Kidney capillary endothelial cell (primary cell): ENCODE data around the gene EPB41.
"Not testable (repeated sequence)": the region's sequence is repeated elsewhere in the genome, so short reads cannot be mapped to it uniquely, and the experiment has no call there.

ENCODE experiments used
- DNase-seq: peaks from one replicate; pipeline ENCODE4 v3.0.0-alpha.2; 2018; ENCODE audit warnings: low spot score

The EPB41 gene

DNA sequence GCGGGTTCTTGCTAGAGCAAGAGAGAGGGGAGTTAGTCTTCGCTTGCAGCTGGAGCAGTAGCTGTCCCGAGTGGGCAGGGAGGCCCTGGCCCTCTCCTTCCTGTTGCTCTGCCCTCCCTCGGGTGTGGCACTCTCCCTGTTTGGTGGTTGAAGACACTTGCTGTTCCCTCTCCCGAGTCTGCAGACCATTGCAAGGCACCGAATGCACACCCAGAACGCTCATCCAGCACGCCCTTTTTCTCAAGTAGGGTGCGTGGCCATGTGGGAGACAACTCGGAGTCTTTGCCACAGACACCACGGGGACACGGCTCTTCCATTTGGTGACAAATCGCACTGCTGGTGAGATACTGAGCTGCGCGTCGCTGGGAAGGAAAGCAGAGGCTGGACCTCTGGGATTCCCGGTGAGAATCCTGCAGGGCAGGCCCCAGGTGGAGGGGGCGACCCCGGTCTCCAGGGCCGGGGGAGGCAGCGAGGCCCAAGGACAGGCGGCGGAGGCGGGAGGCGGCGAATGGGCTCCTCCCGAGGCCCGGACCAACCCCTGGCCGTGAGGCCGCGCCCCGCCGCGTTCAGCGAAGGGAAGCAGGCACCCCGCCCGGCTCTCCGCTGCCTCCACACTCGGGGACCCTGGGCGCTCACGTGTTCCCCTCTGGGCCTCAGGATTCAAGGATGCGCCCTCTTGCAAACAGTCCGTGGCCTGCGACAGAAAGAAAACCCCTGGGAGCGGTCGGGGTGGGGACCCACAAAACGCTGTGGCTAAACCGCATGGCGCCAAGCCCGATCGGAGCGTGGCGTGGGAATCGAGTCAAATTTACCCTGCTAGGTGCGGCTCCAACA is 219.7 kb downstream of the EPB41 start:
- DNase-seq = no peak

DNA sequence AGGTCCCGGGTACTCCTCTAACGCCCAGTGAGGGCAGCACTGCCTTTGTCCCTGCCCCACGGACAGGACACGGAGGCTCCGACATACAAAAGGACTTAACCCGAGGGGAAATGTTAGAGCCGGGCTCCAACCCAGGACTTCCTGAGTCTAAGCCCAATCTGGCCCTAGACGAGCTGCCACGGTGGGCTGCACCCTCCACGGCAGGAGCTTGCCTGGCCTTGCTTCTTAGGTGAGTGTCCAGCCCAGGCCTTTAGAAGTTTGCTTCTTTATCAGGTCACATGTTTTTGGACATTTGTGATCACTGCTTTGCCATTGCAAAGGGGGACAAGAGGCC is 220.3 kb downstream of the EPB41 start:
- no peak for DNase-seq

DNA sequence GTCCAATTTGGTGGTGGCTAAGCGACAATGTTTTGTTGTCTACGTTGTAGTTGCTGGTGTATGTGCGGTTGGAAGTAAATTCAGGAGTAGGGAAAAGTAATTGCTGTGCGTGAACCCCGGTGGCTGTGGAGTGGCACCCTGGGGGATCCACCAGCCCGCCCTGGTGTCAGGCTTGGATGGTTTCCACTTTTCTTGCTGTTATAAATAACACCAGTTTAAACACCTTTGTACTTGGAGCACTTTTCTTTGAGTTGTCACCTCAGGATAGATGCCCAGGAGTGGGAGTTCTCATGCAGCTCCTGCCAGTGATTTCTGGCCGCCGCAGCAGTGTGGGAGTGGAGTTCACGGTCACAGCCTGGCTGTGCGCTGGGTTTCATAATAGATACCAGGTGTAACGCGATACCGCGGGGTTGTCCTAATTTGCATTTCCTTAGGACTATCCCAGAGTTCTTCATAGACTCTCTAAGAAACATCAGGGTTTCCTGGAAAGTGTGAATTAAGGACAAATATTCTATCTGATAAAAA is 222.1 kb downstream of the EPB41 start:
- DNase-seq = no peak

DNA sequence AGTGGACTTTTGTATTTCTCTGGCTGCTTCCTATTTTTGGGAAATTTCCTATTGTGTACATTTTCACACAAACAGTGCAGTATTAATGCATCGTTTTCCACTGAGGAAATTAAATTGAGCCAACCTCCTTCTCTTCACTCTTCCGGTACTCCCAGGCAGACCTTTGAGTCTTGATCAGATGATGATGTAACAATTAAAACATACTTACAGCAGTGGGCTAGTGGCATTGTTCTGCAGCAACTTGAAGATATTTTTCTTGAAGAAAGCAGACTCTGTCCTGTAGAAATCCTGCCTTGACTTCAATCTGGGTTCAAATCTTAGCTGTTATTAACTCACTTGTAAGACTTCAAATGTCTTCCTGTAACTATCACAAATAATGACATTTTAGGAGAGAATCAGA is 228.3 kb downstream of the EPB41 start:
- DNase-seq = no peak

DNA sequence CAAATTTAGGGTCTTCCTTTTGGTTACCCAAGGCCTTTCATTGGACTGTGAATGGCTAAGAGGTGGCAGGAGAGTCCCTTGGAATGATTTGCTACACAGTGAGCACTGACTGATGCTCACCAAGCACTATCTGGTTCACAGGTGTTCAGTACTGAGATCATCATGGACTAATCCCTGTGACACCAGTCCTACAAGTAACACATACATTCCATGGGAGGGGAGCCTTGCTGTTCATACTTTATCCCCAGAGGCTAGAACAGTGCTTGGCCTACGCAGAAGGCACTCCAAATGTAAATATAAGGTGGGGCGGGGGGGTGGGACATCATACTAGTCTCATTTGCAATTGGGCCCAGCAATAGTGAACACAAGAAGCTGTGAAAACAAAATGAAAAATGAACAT is 229.8 kb downstream of the EPB41 start:
- DNase-seq = no peak

DNA sequence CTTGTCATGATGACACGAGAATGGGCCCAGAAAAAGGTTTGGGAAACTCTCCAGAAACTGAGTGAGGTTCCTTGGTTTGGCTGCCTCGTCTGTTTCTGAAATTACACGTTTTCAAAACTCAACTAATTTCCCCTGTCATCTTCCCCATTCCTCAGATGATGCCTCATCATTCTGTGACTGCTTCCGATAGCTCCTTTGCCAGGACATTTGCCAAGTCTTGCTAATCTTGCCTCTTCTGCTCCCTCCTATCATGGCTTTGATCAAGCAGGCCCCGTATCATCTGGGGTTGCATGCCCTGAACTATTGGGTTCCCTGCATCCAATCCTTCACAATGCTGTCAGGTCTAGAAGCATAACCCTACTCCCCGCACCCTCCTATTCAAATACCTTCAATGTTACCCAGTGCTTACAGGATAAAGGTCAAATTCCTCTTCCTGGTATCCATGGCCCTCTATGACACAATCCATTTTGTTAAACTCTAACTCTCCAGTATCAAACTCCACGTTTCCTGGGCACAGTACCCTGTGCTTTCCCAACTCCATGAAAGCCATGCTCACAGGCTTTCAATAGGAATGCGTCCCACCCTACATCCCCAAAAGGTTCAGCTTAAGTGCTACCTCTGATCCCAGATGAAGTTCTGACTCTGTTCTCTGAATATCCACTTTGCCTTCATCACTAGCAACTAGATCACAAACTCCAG is 231.5 kb downstream of the EPB41 start:
- DNase-seq = no peak

DNA sequence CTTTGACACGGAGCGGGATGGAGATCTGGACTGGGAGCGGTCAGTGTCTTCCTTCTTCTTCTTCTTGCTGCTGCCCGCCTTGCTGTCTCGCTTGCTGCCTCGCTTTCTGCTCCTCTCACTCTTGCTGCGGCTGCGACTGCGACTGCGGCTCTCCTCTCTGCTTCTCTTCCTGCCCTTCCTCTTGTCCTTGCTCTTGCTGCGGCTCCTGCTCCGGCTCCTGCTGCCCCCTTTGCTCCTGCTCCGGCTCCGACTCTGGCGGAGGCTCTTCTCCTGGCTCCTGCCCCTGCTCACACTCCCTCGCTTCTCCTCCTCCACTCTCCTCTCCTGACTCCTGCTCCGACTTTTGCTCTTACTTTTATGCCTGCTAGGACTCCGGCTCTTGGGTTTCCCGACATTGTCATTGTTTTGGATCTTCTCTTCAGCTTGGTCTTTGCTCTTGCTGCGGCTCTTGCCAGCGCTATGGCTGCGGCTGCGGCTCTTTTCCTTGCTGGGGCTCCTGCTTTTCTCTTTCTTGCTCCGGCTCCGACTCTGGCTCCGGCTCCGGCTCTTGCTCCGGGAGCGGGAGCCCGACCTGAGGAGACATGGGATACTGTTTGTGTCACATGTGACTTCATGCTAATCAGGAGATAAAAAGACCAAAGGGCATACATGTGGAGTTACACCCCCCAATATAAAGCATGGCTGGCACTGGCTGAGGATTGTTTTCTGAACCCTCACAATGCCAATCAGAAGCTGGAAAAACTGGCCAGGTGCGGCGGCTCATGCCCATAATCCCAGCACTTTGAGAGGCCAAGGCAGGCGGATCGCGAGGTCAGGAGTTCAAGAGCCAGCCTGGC is 234.5 kb downstream of the EPB41 start:
- DNase-seq = no peak

DNA sequence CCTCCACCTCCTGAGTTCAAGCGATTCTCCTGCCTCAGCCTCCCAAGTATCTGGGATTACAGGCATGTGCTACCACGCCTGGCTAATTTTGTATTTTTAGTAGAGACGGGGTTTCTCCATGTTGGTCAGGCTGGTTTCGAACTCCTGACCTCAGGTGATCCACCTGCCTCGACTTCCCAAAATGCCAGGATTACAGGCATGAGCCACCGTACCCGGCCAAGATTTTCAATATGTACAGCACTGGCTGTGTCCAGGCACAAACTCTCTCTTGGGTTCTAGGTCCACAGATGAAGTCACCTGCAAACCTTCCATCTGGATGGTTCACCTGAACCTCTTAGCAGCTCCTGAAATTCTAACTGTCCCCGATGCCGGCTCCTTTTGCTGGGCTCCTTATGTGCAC is 236.0 kb downstream of the EPB41 start:
- DNase-seq = not testable (repeated sequence)

DNA sequence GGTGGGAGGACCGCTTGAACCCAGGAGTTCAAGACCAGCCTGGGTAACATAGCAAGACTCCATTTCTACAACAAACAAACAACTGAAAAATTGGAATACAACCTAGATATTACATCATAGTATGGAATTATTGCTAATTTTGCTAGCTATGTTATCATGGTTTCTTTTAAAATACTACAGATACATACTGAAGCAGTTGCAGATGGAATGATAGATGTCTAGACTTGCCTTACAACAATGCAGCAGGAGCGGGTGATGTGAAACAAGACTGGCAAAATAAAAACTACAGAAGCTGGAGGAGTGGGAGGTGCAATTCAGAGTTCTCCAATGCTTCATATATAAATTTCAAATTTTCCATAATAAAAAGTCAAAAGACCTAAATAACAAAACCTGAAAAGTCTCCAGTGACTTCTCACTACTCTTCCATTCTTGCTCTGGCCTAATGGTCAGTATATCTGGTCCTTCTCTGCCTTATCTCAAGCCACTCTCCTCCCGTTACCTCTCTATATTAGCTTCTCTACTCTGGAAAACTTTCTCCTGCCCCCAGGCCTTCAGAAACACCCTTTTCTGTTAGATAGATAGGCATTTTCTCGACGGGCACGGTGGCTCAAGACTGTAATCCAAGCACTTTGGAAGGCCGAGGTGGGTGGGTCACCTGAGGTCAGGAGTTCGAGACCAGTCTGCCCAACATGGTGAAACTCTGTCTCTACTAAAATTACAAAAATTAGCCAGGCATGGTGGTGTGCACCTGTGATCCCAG is 237.9 kb downstream of the EPB41 start:
- DNase-seq = no peak

DNA sequence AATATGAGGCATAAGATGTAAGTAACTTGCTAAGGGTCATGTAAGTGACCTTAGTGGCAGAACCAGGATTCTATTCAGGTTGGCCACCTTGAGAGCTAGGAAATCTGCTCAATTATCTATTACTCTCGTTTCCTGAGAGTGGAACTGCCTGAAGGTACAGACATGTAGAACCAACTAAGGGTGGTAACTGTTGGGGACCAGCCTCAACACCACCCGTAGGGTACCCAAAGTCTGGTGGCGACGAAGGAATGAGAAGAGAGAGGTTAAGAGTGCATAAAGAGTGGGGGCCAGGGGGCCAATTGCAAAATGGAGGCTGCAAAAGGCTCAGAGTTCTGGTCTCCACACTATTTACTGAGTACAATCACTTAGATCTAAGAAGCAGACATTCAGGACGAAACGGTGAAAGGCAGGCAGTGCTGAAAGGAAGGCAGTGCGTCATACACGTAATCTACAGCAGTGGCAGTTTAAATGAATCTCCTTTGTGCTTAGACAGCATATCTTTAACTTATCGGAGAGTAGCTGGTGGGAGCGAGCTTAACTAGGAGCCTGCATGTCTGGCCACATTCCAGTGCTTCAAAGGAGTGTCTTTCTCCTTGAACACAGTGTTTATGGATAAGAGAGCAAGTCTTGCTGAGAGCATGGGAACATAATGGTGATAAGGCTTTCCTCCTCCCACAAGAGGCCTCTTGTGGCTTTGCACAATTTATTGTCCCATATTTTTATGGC is 242.3 kb downstream of the EPB41 start:
- peak; percentile 33 for DNase-seq

DNA sequence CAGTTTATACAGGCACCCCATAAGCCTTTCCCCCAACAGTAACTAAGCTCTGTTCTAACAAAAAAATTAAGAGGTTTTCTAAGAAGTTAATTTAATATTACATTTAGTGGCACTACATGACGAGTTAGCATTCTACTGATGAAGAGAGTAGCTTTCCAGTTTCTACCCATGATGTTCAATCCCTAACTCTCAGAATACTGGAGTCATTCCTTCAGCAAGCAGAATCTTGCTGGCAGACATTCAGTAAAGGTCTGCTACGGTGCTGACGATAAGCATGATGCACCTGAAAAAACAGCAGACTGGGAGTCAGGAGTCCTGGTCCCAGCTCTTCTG is 242.9 kb downstream of the EPB41 start:
- no peak for DNase-seq

DNA sequence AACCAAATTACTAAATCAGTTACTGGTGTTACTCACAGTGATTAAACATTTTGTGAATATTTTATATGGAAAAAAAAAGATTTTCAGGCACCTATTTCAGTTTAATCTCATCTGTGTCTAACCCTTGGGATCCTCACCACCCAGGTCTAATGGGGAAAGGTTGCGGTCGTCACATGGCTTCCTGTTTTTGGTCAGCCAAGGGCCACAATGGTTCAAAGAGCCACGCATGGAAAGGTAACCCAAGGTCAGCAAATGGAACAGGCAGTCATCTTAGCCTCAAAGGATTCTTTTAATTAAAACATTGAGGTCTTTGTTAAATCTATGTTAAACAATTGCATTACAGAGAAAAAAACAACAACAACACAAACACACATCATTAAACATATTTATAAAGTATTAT is 245.4 kb downstream of the EPB41 start:
- DNase-seq = no peak

DNA sequence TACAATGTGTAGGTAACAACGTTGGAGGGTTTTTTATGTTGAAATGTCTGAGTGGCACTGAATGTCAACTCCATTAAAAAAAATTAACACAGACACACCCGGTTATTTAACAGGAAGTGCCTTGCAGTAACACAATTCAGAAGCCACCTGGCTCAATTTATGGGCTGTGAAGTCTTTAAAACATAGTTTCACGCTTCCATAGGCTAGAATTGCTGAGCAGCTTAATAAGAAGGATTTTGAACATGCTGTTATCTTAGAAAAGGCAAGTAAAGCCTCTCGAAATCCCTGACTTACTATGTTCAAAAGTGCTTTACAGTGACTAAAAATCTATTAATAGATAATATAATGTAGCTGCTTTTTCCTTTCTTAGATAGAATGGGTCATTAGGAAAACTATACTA is 247.7 kb downstream of the EPB41 start:
- DNase-seq = no peak

DNA sequence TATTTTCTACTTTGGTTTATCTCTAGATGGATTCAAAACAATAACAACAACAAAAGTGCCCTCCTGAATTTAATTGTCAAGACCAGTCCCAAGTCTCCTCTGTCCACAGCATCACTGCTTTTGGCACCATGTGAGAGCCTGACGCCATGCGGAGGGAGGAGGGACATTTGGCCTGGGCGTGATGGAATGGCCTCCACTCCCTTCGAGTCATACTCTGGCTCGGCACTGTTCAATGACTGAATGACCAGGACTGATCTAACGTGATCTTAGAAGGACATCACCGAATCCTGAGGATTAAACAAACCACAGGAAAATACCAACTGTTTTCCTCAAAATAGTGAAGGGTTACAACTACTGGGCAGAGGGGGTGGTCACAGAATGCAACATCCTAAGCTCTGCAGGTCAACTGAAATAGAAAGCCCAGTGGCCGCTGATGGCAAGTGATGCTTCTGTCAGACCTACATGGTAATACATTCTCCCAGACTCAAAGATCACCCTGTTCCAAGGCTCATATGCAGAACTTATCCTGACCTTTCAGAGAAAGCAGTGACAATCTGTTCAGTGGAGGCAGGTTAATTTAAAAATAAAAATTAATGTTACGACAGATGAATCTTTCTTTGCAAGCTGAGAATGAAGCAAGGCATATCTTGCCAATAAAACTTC is 248.2 kb downstream of the EPB41 start:
- no peak for DNase-seq

DNA sequence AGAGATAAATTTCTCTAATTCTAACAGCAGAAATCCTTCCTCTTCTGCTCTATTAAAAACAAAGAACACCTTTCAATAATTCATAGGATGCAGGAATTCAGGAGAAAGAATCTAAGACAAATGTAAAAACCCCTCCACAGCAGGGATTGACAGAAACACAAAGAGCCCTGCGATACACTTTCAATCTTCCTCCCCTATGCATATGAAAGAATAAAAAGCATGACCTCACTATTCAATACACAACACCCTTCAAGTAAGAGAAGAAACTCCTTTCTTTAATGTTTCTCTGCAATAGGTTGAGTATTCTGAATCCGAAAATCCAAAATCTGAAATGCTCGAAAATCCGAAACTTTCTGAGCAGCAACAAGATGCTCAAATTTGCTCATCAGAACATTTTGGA is 250.2 kb downstream of the EPB41 start:
- DNase-seq = no peak

DNA sequence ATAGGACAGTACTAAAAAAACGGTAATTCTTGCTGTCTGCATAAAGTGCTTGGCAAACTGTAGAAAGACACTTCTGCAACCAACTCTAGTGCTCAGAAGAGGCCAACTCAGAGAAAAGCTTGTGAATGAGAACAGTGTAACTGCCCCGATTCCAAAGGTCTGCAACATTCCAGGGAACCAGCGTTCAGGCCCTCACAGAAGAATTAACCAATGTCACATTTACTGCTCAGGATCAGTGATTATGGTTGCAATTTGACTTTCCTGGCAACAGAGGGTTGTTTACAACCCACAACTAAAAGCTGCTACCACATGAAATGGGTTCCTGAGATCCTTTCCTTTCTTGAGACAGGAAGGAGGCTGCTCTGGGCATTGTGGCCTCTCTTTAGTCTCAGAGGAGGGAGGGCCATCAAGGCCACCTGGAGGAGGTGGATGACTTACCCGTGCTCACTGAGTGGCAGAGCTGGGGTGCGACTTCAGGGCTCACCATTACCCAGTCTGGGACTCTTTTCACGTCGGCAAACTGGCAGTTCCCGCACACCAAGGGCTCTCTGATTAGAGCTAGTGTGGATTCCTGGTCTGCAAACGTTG is 252.0 kb downstream of the EPB41 start:
- DNase-seq = no peak

DNA sequence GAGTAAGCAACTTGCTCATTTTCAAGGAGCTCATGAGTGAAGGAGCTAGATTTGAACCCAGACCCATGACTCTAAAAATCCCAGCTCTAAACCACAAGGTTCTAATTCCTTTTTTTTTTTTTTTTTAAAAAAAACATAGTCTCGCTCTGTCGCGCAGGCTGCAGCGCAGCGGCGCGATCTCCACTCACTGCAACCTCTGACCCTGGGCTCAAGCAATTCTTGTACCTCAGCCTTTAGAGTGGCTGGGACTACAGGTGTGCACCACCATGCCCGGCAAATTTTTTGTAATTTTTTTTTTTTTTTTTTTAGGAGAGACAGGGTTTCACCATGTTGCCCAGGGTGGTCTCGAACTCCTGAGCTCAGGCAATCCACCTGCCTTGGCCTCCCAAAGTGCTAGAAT is 253.5 kb downstream of the EPB41 start:
- DNase-seq = no peak
